GM19351 (cell line): ENCODE measurements around the gene OSM.

Experiments used
- ATAC-seq: cut with Tn5 transposase; IDR thresholded peaks from one replicate; pipeline ENCODE4 v1.9.1; 2021; ENCODE audit warnings: mild to moderate bottlenecking, moderate library complexity; ENCODE audit not compliant: unreplicated experiment

Gene OSM

GRCh38 chr22:30265131-30265720 lies 1.4 kb downstream of the OSM start:
- ATAC-seq, result no peak

DNA sequence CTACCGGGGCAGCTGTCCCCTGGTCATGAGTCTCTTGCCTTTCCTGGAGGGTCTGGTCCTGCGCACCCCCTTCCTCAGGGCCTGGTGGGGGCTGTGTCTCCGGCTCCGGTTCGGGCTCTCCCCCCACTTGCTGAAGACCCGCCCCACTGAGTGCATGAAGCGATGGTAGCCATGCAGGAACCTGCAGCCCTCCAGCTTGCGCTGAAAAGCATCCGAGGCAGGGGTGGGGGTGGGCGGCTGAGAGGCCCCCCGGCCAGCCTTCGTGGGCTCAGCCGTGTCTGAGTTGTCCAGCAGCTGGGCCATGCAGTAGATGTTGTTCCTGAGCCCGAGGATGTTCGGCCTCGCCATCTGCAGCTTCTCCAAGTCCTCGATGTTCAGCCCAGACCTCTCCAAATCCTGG lies 2.8 kb downstream of the OSM start:
- no peak for ATAC-seq

- no peak for ATAC-seq
Measured at GRCh38 chr22:30262917-30263741, 3.5 kb downstream of the OSM start.

DNA sequence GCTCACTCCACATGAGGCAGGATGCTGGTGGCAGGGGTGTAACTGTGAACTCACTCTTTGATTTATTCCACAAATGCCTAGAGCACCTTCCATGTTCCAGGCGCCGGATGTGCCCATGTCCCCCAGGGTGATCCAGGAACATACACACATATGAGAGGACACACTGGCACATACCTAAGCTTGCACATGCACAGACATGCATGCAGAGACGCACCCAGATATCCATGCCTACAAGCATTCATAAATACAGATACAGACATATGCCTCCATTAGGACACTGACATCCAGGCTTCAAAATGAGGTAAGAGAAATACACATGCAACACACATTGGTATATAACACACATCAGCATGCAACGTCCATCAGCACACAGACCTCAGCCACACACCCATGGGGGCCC lies 4.5 kb downstream of the OSM start:
- no peak for ATAC-seq

- no peak for ATAC-seq
Measured at GRCh38 chr22:30261134-30261533, 5.5 kb downstream of the OSM start.

GRCh38 chr22:30260682-30261081 lies 6.0 kb downstream of the OSM start:
- no peak for ATAC-seq

- no peak for ATAC-seq
Measured at GRCh38 chr22:30260276-30260675, 6.4 kb downstream of the OSM start.

DNA sequence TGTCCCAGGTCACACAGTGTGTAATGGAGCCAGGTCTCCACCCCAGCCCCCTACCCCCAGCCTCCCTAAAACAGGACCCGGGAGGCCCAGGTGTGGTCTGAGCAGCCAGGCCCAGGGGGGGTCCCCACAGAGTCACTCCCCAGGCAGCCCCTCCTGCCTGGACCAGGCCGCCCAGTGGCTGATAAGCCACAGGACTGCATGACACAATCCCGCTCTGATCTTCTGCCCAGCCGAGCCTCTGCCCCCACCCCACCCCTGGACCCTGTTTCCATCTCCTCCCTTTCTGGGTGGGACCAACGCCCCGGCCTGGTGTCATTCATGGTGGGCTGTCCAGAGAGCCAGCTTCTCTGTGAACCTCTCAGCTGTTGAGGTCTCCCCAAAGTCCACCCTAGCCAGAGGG lies 12.3 kb downstream of the OSM start:
- no peak for ATAC-seq

DNA sequence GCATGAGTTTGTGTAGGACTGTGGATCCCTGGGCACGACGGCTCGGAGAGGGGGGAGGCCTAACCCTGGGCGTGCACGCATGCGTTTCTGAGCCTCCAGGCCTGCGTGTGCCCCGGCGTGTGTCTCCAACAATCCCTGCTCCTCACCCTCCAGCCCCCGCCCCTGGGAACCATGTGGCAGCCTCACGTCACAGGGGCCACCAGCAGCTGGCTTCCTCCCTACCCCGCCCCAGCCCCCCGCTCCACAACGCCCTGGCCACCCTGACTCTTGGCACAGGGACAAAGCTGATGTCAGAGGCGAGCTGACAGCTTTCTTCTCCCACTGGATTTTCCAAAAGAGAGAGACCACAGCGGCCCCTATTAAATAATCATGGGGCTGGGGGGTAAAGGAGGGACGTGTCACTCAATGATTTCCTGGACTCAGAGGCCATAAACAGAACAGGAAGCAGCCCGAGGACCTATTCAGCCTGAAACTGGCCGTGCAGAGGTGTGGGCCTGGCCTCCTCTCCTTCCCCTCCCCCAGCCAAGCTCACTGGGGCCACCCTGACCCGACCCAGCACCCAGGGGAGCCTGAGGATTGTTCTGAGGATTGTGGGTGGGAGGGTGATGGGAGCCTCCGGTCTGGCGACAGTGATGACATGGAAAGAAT lies 13.3 kb downstream of the OSM start:
- ATAC-seq, result no peak

GRCh38 chr22:30252411-30253204 lies 14.0 kb downstream of the OSM start:
- no peak for ATAC-seq

- no peak for ATAC-seq
Measured at GRCh38 chr22:30251711-30252110, 14.9 kb downstream of the OSM start.

DNA sequence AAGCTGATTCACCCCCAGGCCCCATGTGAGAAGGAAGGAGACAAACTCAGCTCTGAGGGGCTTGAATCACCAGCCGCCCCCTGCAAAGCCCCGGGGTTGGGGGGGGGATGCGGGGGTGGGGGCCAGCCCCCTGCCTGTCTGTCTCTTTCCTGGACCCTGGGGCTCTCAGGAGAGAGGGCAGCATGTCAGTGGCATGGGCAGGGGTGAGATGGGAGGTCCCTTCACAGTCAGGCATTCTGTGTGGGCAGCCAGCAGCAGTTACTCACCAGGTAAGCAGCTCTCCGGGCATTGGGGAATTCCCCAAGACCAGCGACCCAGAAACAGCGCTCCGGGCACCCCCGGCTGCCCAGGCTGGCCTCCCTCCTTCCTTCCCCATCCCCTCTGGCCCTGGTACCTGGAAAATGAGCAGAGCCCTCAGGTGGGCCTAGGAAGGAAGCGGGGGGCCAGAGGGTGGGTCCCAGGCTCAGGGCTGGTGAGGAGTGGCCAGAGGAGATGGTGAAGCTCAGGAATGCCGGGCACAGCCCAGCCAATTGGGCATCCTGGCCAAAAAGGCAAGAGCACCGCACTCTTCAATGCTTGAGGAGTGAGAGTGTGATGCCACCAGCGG lies 15.9 kb downstream of the OSM start:
- no peak for ATAC-seq

GRCh38 chr22:30250039-30250565 lies 16.5 kb downstream of the OSM start:
- ATAC-seq, result no peak

- ATAC-seq, result no peak
Measured at GRCh38 chr22:30249049-30250038, 17.3 kb downstream of the OSM start.

GRCh38 chr22:30248484-30248883 lies 18.2 kb downstream of the OSM start:
- ATAC-seq, result no peak

- ATAC-seq, result no peak
Measured at GRCh38 chr22:30247974-30248373, 18.7 kb downstream of the OSM start.

DNA sequence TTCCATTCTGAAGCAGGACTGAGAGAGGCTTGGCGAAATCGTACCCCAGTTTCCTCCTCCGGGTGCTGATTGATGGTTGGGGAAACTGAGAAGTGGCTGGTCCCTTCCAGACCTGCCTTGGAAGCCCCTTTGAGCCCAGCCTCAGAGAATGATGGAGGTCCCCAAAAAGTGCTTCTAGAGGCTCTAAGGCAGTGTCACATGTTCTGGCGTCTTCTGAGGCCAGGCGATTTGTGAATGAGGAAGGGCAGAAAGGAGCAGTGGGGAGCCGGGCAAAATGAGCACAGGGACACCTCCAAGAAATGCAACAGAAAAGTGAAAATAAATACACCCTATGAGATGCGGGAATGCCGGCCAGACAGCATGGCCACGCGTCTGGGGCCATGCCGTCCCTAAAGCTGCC lies 19.1 kb downstream of the OSM start:
- ATAC-seq, result no peak

DNA sequence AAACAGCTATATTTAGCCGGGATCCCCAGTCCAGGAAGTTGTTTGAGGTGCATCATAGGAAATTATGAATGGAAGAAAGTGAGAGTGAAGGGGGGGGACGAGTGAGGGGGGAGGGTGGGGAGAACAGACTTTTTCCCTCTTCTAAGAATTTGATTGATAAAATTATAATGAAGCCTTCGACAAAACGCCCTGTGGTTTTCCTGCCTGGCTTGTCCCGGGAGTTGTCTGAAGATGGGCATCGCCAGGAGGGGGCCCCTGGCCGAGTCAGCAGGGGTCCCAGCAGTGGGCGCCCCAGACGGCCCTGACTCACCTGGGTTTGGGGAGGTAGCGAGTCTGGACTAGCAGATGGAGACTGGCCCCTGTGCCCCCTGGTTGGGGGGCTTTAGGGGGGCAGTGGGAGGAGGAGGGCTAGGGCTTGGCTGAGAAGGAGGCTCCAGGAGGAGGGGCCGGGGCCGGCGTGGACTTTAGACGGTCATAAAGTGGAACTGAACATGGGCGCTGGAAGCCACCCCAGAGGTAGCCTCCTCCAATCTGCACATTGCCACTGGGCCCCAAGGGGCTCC lies 19.8 kb downstream of the OSM start:
- no peak for ATAC-seq
